GM06990 (cell line): ENCODE results near the gene SPTSSA.

ENCODE experiments used
- DNase-seq: peaks from one replicate; pipeline ENCODE4 v3.0.0-alpha.2; 2011; ENCODE audit not compliant: insufficient read length; ENCODE audit errors: extremely low read depth
- H3K27me3 ChIP-seq: replicated peaks from 2 replicates; pipeline ENCODE4 v1.6.0; 2011; ENCODE audit warnings: low read length; ENCODE audit not compliant: control insufficient read depth, insufficient read depth
- H3K36me3 ChIP-seq: 2 replicates; pipeline ENCODE4 v1.5.1; 2011; ENCODE audit warnings: low read length; ENCODE audit not compliant: control insufficient read depth, insufficient read depth
- H3K4me3 ChIP-seq: replicated peaks from 2 replicates; pipeline ENCODE4 v1.5.1; 2011; ENCODE audit warnings: low read depth, mild to moderate bottlenecking, control low read depth, low read length
- CTCF ChIP-seq: IDR thresholded peaks from 2 replicates; pipeline ENCODE4 v1.5.1; 2011; ENCODE audit warnings: low read length, control low read depth, mild to moderate bottlenecking, inconsistent platforms; ENCODE audit not compliant: insufficient read depth, poor library complexity, severe bottlenecking

SPTSSA gene

GRCh38 chr14:34420547-34421150 is 41.4 kb downstream of the SPTSSA start:
- H3K4me3 ChIP-seq, result no peak overlapping the region
- no peak for DNase-seq

GRCh38 chr14:34409721-34410120 is 52.3 kb downstream of the SPTSSA start:
- no peak for TF ChIP-seq CTCF
- DNase-seq, result no peak
- Histone ChIP-seq H3K27me3 (no peaks in the 10 kb centered on the region), H3K4me3 (no peak overlapping the region), H3K36me3 (no peaks in the 10 kb centered on the region)

More at GRCh38 chr14:34420547-34421150, 41.4 kb downstream of the SPTSSA start:
- TF ChIP-seq CTCF, result no peak
- Histone ChIP-seq H3K36me3 (no peaks in the 10 kb centered on the region), H3K27me3 (no peaks in the 10 kb centered on the region)

GRCh38 chr14:34407951-34408350 is 54.1 kb downstream of the SPTSSA start:
- Histone ChIP-seq H3K27me3 (no peaks in the 10 kb centered on the region), H3K36me3 (no peaks in the 10 kb centered on the region), H3K4me3 (no peak overlapping the region)
- no peak for DNase-seq
- no peak for TF ChIP-seq CTCF

GRCh38 chr14:34404416-34404815 is 57.6 kb downstream of the SPTSSA start:
- H3K36me3 ChIP-seq, result no peaks in the 10 kb centered on the region
- no peak overlapping the region for H3K4me3 ChIP-seq
- no peak for TF ChIP-seq CTCF
- no peak for DNase-seq
- H3K27me3 ChIP-seq, result no peaks in the 10 kb centered on the region

GRCh38 chr14:34403646-34404045 is 58.4 kb downstream of the SPTSSA start:
- no peak for TF ChIP-seq CTCF
- H3K36me3 ChIP-seq, result no peaks in the 10 kb centered on the region
- DNase-seq, result no peak
- no peaks in the 10 kb centered on the region for H3K27me3 ChIP-seq
- H3K4me3 ChIP-seq, result no peak overlapping the region

- no peak for DNase-seq
- no peaks in the 10 kb centered on the region for H3K36me3 ChIP-seq
- H3K4me3 ChIP-seq, result no peak overlapping the region
- no peak for TF ChIP-seq CTCF
- no peaks in the 10 kb centered on the region for H3K27me3 ChIP-seq
These were observed 64.0 kb downstream of the SPTSSA start for GRCh38 chr14:34398024-34398423.
